K562 (cell line): ENCODE data around the gene PIKFYVE. TPM values are rescaled to one million over a fixed set of nuclear protein-coding genes. Genes with fewer than 3 reads are reported as not detected.

Source experiments
- BRCA1 ChIP-seq, 2 experiments: fragments of 450-650 bp in 1 of 2; sonication (generic) in 1 of 2; formaldehyde crosslinking in 1 of 2; IDR thresholded peaks; 2 replicates each; pipeline versions ENCODE4 v1.5.0 to v1.6.1; 2017 to 2020; ENCODE audit warnings: mild to moderate bottlenecking in 1 of 2, missing genetic modification reagents in 1 of 2
- CTBP1 ChIP-seq: fragments of 450-650 bp; IDR thresholded peaks from 2 replicates; pipeline ENCODE4 v1.6.1; 2016; ENCODE audit warnings: borderline replicate concordance
- CTCF ChIP-seq, 3 experiments: IDR thresholded peaks in 2 of 3; conservative IDR thresholded peaks in 1 of 3; 2 replicates each; pipeline ENCODE4 v1.5.1; 2011 to 2012; ENCODE audit warnings: low read length in 3 of 3, mild to moderate bottlenecking in 3 of 3, control low read depth in 2 of 3, improper control_type of control experiment in 1 of 3, inconsistent platforms in 1 of 3, low read depth in 1 of 3, mixed read lengths in 1 of 3, moderate library complexity in 1 of 3; ENCODE audit not compliant: insufficient read depth in 2 of 3
- DEAF1 ChIP-seq: fragments of 450-650 bp; formaldehyde crosslinking; IDR thresholded peaks from 2 replicates; pipeline ENCODE4 v1.4.0; 2020; ENCODE audit warnings: mild to moderate bottlenecking, moderate library complexity
- KDM1A ChIP-seq, 2 experiments: fragments of 450-650 bp; IDR thresholded peaks; 2 replicates each; pipeline ENCODE4 v1.6.1; 2016; ENCODE audit warnings: mild to moderate bottlenecking in 2 of 2
- NCOA1 ChIP-seq: fragments of 450-650 bp; IDR thresholded peaks from 2 replicates; pipeline ENCODE4 v1.6.1; 2016; ENCODE audit warnings: low read depth
- ZNF165 ChIP-seq: fragments of 250-450 bp; sonication (Bioruptor Pico); IDR thresholded peaks from 2 replicates; pipeline ENCODE4 v1.4.0; 2020; ENCODE audit warnings: borderline replicate concordance
- ZNF197 ChIP-seq: fragments of 200-800 bp; sonication (Bioruptor generic); IDR thresholded peaks from 2 replicates; pipeline ENCODE4 v1.6.1; 2016; ENCODE audit warnings: low read depth, missing genetic modification characterization, missing compliant biosample characterization
- polyA plus RNA-seq, 8 experiments: library from polyadenylated mRNA; depleted of rRNA in 4 of 8; stranded (reverse) in 5 of 8; unstranded in 3 of 8; fragments of >200 nt; fragmentation: Nextera tagmentation in 2 of 8; fragmentation: Illumina TruSeq in 1 of 8; extraction: Ambion mirVana in 2 of 8; extraction: Trizol in 1 of 8; gene quantifications; 2 replicates each; pipeline versions ENCODE4 v1.2.1 to v1.2.3, GENCODE V29; 2011 to 2014; ENCODE audit warnings: inconsistent platforms in 1 of 8, missing spikeins in 1 of 8
- total RNA-seq, 7 experiments: library from RNA; depleted of rRNA in 6 of 7; stranded (reverse); fragments of >200 nt in 6 of 7; fragmentation: Illumina TruSeq in 2 of 7; extraction: Trizol in 2 of 7; gene quantifications; 2 replicates each; pipeline versions ENCODE4 v1.2.1 to v1.2.3, GENCODE V29; 2011 to 2021; ENCODE audit warnings: low replicate concordance in 1 of 7
- TF ChIP-seq, protein P1 (sequence below), 2 experiments: fragments of 450-650 bp; IDR thresholded peaks; 2 replicates each; pipeline ENCODE4 v1.6.1; 2018; ENCODE audit warnings: mild to moderate bottlenecking in 2 of 2, low read depth in 1 of 2; ENCODE audit not compliant: partially characterized antibody in 2 of 2
- TF ChIP-seq, protein P2 (sequence below): sonication (generic); IDR thresholded peaks from 2 replicates; pipeline ENCODE4 v1.6.1; 2016

PIKFYVE gene
- total and polyA plus RNA-seq, 9 of the 15 experiments (the other 6 are each of a cell fraction or from before 2014, with no cell fraction given): 3.6 to 25.6 (median 16.7) TPM

DNA sequence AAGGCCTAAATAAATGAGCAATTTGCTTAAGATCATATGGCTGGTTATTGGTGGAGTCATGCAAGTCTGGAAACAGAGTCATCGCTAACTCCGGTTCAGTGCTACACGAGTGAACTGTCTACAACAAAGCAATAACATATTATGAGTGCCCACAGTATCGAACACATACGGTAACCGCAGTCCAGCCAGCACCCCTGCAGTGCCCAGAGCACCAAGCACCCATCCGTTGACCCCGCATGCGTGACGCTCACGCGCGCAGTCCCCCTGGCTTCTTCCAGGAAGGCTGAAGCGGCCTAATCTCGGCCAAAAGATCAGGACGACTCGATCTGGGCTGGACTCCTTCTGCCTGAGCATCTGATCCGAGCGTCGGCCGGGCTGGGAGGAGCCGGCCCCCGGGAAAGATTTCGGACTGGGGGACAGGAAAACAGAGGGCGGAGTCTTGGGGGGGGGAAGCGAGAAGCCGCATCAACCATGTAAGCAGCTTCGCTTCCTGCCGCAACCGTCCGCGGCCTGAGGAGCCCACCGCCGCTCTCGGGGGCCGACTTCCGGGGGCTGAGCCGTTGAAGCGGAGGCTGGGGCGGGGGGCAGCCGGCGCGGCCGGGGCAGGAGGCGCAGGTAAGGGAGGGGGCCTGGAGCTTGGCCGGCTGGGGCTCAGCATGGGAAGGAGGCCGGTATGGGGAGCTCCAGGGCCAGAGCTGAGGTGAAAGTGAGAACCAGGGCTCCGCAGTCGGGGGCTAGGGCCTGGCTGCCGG, at the start of gene PIKFYVE (continued):
- TF ChIP-seq, protein P1, sequence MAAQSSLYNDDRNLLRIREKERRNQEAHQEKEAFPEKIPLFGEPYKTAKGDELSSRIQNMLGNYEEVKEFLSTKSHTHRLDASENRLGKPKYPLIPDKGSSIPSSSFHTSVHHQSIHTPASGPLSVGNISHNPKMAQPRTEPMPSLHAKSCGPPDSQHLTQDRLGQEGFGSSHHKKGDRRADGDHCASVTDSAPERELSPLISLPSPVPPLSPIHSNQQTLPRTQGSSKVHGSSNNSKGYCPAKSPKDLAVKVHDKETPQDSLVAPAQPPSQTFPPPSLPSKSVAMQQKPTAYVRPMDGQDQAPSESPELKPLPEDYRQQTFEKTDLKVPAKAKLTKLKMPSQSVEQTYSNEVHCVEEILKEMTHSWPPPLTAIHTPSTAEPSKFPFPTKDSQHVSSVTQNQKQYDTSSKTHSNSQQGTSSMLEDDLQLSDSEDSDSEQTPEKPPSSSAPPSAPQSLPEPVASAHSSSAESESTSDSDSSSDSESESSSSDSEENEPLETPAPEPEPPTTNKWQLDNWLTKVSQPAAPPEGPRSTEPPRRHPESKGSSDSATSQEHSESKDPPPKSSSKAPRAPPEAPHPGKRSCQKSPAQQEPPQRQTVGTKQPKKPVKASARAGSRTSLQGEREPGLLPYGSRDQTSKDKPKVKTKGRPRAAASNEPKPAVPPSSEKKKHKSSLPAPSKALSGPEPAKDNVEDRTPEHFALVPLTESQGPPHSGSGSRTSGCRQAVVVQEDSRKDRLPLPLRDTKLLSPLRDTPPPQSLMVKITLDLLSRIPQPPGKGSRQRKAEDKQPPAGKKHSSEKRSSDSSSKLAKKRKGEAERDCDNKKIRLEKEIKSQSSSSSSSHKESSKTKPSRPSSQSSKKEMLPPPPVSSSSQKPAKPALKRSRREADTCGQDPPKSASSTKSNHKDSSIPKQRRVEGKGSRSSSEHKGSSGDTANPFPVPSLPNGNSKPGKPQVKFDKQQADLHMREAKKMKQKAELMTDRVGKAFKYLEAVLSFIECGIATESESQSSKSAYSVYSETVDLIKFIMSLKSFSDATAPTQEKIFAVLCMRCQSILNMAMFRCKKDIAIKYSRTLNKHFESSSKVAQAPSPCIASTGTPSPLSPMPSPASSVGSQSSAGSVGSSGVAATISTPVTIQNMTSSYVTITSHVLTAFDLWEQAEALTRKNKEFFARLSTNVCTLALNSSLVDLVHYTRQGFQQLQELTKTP (IDR thresholded peaks at IDR 0.05; ENCODE audit: low read depth in 1 of 2, partially characterized antibody in 2 of 2): peak in 1 of 2 experiments; percentile 26
- TF ChIP-seq BRCA1 (IDR thresholded peaks at IDR 0.05): no peak
- no peak for TF ChIP-seq BRCA1 (CRISPR knock-in tag; IDR thresholded peaks at IDR 0.05)
- TF ChIP-seq NCOA1: 0 out of 2 replicates have a peak, but pooled peaks have one; percentile 31
- TF ChIP-seq CTBP1: peak; percentile 84
- TF ChIP-seq CTCF (IDR thresholded peaks at IDR 0.05 in 2 of 3, conservative IDR thresholded peaks at IDR 0.05 in 1 of 3; ENCODE audit: insufficient read depth in 2 of 3, low read depth in 1 of 3, low read length in 3 of 3): no peak
- no peak for TF ChIP-seq ZNF197 (CRISPR knock-in tag)
- peak in 1 of 2 experiments; percentile 52; a peak in 1 of 4 replicates for TF ChIP-seq KDM1A (IDR thresholded peaks at IDR 0.05)
- TF ChIP-seq ZNF165 (CRISPR knock-in tag): no peak
- TF ChIP-seq DEAF1 (CRISPR knock-in tag): no peak
- TF ChIP-seq, protein P2, sequence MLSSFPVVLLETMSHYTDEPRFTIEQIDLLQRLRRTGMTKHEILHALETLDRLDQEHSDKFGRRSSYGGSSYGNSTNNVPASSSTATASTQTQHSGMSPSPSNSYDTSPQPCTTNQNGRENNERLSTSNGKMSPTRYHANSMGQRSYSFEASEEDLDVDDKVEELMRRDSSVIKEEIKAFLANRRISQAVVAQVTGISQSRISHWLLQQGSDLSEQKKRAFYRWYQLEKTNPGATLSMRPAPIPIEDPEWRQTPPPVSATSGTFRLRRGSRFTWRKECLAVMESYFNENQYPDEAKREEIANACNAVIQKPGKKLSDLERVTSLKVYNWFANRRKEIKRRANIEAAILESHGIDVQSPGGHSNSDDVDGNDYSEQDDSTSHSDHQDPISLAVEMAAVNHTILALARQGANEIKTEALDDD: no peak
